GM19324 (cell line): Measurements from ENCODE around the gene BNIP2.
"Not testable (repeated sequence)": the region's sequence is repeated elsewhere in the genome, so short reads cannot be mapped to it uniquely, and the experiment has no call there.

Experiments
- ATAC-seq: cut with Tn5 transposase; IDR thresholded peaks from one replicate; pipeline ENCODE4 v1.9.1; 2021; ENCODE audit warnings: mild to moderate bottlenecking, moderate library complexity; ENCODE audit not compliant: unreplicated experiment, low FRiP score

BNIP2 gene, protein sequence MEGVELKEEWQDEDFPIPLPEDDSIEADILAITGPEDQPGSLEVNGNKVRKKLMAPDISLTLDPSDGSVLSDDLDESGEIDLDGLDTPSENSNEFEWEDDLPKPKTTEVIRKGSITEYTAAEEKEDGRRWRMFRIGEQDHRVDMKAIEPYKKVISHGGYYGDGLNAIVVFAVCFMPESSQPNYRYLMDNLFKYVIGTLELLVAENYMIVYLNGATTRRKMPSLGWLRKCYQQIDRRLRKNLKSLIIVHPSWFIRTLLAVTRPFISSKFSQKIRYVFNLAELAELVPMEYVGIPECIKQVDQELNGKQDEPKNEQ

DNA sequence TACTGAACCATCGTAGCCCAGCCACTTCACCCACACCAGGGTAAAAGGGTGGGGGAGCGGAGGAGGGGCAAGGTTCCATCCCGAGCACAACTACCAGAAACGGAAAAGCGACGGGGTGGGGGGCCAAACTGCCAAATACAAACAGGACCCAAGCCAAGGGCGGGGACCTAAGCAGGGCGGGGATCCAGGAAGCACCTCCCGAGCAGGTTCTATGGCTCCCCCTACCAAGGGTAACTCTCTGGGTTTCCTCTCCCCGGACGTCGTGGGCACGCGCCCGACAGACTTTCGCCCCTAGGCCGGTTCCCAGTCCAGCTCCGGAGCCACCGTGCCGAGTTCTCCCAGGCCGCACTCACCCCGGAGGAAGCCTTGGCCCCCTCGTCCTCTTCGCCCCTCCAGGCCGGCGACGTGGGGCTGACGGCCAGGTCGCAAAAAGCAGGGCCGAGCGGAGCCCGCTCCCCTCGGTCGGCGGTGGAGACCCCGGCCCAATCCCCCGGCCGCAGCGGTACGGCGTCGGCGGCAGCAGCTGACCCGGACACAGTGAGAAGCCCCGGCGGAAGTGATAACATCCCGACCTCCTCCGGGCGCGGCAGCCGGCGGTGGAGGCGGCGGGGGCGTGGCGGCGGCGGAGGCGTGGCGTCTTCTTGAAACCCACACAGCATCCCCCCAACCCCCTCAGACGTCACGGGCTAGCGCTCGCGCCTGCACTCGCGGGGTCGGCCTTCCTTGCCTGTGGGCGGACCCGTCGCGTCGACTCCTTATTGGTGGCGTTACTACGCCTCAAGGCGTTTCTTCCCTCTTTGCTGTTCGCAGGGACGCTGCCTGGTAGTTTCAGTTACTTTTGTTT is at the start of gene BNIP2:
Gene BNIP2, minus strand, starts transcription at position 539 of the 844 bp plus-strand sequence. CDS start 6,863 bp downstream, outside the sequence.
- peak; percentile 92 for ATAC-seq

DNA sequence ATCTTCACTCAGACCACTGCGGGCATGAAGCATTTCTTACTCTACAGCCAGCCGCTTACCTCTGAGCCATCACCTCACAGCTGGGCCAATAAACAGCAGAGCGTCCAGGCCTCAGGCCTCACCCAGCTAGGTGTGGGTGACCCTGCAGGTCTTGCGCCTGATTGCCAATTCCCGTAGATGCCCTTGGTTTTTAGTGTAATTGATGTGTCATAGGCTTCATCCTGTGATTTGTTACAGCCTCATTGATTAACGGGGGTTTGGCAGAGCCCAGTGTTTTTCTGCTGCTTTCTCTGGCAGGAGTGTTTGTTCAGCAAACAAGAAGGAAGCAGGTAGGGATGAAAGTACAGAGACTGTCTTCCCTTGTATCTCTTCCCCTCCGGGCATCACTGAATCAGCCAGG is 49.6 kb upstream of the BNIP2 start:
- ATAC-seq, result no peak

DNA sequence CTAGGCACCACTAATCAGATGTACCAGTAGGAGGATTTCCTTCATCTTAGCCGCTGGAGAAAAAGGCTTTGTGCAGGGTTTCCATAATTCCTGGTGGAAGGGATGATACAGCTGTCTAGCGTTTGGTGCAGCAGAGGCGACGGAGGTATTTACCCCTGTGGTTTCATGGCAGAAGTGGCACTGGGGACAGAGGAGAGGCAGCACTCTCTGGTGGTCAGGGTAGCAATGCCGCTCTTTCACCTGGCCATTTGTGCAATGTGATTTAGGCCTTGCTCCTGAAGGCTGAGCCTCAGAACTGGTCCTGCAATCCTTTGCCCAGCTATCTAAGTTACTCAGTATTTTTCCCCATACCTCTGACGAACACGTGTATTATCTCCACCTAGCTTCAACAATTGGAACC is 47.1 kb upstream of the BNIP2 start:
- no peak for ATAC-seq

DNA sequence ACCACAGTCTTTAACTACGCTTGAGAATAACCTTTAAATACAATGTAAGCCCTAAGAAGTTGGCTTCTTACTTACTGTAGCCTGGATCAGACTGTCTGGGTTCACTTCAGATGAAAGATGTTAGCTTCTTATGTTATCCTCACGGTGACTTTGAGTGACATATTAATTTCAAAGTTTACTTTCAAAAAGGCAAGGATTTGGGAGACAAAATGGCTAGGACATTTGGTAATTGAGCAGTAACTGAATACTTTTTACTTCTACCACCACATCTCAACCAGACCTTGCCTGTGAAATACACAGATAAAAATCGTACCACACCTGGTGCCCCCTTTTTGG is 36.0 kb upstream of the BNIP2 start:
- no peak for ATAC-seq

DNA sequence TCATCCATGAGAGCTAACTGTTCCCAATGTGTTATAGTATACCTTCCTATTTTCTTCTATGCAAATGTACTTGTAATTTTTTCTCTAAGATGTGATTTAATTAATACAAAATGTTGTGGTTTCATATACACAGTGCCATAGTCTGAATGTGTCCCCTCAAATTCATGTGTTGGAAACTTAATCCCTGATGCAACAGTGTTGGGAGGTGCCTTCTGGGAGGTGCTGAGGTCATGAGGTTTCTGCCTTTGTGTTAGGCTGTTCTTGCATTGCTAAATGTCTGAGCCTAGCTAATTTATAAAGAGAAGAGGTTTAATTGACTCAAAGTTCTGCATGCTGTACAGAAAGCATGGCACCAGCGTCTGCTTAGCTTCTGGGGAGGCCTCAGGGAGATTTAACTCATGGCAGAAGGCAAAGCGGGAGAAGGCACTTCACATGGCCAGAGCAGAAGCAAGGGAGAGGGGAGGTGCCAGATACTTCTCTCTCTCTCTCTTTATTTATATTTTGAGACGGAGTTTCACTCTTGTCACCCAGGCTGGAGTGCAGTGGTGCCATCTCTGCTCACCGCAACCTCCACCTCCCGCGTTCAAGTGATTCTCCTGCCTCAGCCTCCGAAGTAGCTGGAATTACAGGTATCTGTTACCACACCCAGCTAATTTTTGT is 34.7 kb upstream of the BNIP2 start:
- no peak for ATAC-seq

DNA sequence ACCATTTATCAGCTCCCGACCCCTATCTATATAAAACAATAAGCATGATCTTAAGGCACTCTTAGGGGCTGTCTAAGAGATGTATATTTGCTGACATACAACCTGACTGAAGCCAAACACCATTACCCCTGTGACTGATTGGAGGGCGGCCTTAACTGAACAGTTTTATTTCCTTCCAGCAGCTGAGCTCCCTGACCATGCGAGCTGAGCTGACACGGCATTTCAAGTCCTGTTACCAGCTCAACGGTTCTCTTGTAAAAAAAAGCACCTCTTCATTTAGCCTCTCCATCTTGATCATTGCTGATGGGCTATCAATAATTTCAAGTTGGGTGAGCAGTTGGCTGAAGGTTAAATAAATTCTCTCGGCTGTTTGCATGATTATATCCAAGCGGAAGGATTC is 33.4 kb upstream of the BNIP2 start:
- ATAC-seq, result no peak

DNA sequence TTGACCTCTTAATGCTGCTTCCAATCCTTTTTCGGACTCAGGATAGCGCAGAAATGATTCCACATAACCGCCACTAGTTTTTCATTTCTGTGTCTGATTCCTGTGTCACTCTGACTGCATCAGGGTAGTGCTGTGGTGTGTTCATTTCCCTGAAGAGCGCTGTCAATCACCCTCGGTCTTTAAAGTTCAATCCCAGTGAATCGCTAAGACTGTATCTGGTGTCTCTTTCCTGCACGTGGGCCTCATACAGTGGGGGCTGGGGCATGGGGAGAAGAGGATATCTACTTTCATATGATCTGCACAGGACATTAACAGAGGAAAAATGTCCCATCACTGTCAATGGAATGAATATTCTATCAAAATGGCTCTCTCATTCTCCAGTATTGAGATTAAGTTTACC is 32.9 kb upstream of the BNIP2 start:
- ATAC-seq, result no peak

DNA sequence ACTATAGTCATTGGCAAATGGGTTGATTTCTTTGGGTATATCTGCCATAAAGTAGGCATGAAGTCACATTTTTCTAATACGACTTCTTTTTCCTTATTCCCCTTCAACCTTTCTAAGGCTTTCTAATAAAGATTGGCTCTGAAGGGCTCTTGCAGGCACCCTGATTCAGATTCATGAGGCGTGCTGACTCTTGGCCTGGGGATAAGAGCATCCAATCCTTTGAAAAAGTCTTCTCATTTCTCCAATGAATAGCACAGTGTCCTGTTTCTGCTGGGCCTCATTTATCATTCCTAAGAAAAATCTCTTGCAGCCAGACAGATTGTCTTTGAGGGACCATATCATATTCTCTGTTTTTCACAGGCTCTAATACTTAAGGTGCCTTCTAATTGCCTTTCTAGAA is 32.3 kb upstream of the BNIP2 start:
- no peak for ATAC-seq

DNA sequence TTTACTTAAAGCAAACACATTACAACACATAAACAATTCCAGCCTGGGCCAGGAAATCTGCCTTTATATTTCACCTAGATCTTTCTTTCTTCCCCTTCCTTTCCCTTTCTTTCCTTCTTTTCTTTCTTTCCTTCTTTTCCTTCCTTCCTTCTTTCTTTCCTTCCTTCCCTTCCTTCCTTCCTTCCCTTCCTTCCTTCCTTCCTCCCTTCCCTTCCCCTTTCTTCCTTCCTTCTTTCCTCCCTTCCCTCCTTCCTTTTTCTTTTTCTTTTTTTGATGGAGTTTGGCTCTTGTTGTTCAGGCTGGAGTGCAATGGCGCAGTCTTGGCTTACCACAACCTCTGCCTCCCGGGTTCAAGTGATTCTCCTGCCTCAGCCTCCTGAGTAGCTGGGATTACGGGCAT is 24.1 kb upstream of the BNIP2 start:
- no peak for ATAC-seq

DNA sequence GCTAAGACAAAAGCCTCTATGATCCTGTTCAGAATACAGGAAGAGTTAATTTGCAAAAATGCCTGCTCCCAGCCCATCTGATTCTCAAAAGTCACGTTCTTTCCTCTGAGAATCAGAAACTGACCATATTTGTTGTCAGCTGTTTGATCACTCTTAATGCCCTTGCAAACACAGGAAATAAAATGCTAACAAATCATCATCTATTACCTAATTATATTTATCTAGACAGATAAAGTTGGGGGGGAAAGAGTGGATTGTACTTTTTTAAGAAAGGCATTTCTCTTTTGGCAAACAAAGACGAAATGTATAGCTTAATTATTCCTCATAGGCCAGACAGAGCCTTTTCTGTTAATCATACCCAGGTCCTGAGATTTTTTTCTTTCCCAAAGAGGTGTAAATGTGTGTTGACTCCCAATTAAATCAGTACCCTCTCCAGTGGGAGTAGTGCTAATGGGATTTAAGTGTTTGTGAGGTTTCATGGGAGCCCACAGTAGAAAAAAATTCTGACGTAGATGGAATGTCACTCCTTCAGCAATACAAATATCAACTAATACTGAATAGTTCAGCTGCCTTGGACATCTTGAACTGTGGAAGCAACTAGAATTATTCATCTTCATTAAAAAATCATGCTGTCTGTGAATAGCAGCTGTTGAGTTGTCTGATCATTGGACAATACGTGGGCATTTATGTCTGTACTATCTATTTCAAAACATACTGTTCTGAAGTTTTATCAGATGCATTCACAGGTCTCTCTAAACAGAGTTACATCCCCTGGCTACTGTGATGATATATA is 22.5 kb upstream of the BNIP2 start:
- ATAC-seq, result no peak

DNA sequence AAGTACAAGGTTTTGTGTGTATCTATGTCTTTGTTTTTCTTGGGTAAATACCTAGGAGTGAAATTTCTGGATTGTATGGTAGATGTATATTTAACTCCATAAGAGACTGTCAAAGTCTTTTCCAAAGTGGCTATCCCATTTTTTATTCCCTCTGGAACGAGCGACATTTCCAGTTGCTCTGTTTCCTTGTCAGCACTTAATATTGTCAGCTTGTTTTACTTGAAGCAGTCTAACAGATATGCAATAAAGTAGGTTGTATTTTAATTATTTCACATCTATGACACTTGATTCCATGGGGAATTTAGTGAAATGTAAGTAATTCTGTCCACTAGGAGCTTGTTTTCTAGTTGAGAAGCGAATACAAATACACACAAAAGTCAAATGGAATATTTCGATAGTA is 18.5 kb upstream of the BNIP2 start:
- no peak for ATAC-seq

DNA sequence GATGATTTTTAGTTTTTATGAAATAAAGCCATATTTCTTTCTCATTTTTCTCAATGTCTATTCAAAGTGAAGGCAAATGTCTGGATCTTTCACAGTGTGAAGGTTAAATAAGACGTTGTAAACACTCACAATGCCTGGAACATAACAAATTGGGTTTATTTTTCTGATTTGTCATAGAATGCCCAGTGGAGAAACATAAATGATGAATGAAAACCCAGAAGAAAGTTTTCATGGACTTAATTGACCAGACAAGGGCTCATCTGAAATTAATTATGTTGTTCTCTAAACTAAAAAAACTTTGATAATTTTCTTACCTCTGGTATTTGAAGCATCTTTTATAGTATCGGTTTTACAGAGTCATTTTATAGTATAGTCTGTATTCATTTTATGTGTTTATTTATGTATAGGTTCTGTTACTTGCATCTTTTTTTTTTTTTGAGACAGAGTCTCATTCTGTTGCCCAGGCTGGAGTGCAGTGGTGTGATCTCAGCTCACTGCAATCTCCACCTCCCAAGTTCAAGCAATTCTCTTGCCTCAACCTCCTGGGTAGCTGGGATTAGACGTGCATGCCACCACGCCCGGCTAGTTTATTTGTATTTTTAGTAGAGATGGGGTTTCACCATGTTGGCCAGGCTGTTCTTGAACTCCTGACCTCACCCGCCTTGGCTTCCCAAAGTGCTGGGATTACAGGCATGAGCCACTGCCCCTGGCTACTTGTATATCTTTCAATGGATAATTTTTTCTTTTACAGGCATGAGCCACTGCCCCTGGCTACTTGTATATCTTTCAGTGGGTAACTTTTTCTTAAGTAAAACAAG is 15.1 kb upstream of the BNIP2 start:
- ATAC-seq, result no peak

DNA sequence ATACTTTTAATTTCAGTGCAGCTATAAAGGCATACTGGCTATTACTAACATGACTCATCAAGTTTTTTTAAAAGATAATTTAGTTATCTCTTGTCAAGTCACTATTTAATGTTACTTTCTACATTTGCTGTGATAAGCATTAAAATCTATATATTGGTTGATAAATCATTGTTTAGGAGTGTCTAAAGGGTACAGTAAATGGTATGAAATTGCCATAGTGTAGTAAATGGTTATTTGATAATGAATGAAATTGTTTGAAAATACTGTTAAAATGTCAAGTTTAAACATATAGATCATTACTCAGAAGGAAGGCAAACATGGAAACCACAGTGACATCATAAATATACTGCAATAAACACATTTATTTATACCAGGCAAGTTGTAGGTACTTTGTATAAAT is 13.2 kb upstream of the BNIP2 start:
- no peak for ATAC-seq

DNA sequence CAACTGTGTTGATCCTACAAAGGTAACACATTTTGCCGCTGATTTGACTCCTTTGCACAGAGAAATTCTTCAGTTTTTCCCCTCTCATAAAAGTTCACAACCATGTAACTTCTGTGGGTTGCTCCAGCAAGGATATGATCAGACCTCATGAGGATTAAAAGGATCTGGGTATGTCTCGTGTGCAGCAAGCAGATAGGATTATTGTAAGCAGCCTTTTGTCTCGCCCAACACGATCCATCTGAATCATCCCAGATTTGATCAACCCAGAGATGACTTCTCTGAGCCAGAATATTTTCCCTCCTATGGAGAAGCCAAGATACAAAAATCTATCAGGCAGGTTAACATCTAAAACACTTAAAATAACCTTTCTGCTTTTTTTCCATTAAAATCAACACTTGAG is 12.8 kb upstream of the BNIP2 start:
- ATAC-seq, result no peak

DNA sequence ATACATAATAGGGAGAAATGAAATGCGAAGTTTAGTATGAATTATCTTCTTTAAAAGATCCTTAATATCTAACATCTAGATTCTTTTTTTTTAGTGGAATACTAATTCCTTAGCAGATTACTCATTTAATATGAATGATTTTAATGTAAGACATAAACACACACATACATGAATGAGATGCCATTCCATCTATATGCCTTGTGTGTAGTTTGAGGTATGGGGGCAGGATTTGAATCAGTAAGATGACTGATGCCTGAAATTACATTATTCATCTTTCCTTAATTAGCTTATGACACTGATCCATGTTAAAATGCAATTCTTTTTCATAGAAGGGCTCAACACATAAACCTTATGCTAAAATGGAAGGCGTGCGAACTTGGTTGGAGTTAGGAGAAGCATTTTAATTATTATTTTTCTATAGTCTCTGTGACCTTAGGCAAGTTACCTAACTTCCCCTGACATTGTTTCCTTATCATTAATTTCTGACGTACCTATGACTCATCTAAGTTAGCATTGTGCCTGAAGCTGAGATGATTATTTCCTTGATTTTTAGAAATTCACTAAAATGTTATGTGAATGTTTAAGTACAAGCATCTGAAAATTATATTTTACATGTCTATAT is 10.8 kb upstream of the BNIP2 start:
- ATAC-seq, result no peak

DNA sequence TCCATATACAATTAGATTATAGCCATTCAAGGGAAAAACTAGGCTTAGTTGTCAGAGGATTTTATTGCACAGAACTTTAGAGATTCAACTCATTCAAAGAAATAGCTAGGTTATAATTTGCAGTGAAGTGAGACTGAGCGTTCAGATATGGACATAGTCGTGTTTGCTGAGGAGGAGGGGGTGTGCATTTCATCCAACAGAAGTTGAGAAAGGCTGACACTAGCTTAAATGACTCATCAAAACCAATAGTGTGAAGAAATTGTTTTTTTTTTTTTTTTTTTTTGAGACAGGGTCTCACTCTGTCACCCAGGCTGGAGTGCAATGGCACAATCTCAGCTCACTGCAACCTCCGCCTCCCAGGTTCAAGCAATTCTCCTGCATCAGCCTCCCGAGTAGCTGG is 8.9 kb upstream of the BNIP2 start:
- not testable (repeated sequence) for ATAC-seq

DNA sequence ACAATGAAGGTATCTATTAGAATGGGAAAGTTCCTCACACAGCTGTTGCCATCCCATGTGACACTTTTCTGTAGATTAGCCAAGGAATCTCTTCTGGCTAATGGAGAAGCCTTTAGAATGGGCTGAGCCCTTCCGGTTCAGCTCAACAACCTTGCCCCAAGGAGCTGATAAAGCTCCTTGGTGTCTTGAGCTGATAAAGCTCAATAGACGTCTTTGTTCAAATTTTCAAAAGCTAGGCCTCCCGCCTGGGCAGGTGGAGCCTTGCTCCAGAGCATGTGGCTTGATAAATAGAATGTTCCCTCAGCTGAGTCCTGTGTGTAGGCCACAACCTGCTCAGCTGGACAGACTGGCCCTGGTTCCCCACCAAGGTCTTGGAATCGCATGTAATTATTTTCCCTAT is 7.2 kb upstream of the BNIP2 start:
- no peak for ATAC-seq

DNA sequence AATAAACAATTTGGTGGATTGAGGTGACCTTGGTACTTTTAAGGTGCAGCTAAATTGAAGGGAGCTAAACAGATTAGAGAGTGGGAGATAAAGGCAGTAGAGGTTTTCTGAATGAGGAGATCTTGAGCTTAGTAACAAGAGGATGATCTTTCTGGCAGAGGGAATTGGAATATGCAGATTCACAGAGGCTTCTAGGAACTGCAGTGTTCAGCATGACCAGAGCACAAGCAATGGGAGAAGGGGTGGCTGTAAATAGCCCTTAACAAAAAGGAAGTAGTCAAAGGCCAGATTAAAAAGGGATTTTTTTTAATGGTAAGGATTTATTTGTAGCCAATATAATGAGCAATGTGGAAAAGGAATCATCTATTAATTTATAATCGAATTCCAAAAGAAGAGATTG is 5.7 kb upstream of the BNIP2 start:
- no peak for ATAC-seq

DNA sequence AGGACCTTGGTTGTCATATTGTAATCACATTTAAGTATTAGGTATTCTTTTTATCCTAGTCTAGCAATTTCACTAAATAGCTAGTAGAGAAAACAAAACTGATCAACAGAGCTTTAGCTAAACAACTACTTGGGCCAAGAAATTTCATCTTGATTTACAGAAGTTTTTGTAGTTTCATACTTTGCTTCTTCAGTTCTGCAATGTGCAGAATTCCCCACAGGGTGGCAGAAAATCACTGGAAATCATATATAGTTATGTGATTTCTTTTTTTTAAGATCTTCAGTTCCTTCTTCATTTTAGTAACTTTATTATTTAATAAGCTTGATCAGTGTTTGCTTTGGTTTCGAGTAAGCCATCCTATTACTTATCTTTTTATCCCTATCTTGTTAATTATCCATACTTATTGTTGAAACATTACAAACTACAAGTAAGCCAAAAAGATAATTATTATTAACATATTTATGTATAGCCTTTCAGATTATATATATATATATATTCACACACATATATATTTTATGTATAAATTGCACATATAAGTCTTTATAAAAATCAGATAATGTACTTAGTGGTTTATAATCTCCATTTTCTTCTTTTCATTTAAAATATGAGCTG is 2.2 kb upstream of the BNIP2 start:
- ATAC-seq, result no peak
